HG02642 (cell line): ENCODE measurements around the gene CDKL4.
"Not testable (repeated sequence)": the region's sequence is repeated elsewhere in the genome, so short reads cannot be mapped to it uniquely, and the experiment has no call there.

ENCODE experiments used
- ATAC-seq: cut with Tn5 transposase; IDR thresholded peaks from one replicate; pipeline ENCODE4 v1.9.1; 2021; ENCODE audit warnings: mild to moderate bottlenecking; ENCODE audit not compliant: unreplicated experiment, poor library complexity

Gene CDKL4

GRCh38 chr2:39234754-39235153, 9.0 kb downstream of the CDKL4 start:
- no peak for ATAC-seq

- ATAC-seq: no peak
These were observed 11.6 kb downstream of the CDKL4 start for GRCh38 chr2:39232141-39232540.

GRCh38 chr2:39228413-39229209, 15.2 kb downstream of the CDKL4 start:
- peak; percentile 22 for ATAC-seq

- peak; percentile 79 for ATAC-seq
These were observed 15.9 kb downstream of the CDKL4 start for GRCh38 chr2:39227628-39228412.

GRCh38 chr2:39225567-39225966, 18.2 kb downstream of the CDKL4 start:
- no peak for ATAC-seq

- no peak for ATAC-seq
These were observed 19.9 kb downstream of the CDKL4 start for GRCh38 chr2:39223909-39224308.

- ATAC-seq: no peak
These were observed 22.3 kb downstream of the CDKL4 start for GRCh38 chr2:39221459-39221858.

- no peak for ATAC-seq
These were observed 23.6 kb downstream of the CDKL4 start for GRCh38 chr2:39220136-39220535.

GRCh38 chr2:39218391-39218790, 25.4 kb downstream of the CDKL4 start:
- ATAC-seq: no peak

- no peak for ATAC-seq
These were observed 26.6 kb downstream of the CDKL4 start for GRCh38 chr2:39217192-39217550.

GRCh38 chr2:39216346-39217191, 27.2 kb downstream of the CDKL4 start:
- no peak for ATAC-seq

- no peak for ATAC-seq
These were observed 28.2 kb downstream of the CDKL4 start for GRCh38 chr2:39215545-39215944.

- no peak for ATAC-seq
These were observed 30.8 kb downstream of the CDKL4 start for GRCh38 chr2:39213015-39213414.

- no peak for ATAC-seq
These were observed 32.9 kb downstream of the CDKL4 start for GRCh38 chr2:39210846-39211245.

- no peak for ATAC-seq
These were observed 40.4 kb downstream of the CDKL4 start for GRCh38 chr2:39203382-39203781.

GRCh38 chr2:39202639-39203369, 41.0 kb downstream of the CDKL4 start:
- ATAC-seq: no peak

GRCh38 chr2:39197003-39197402, 46.8 kb downstream of the CDKL4 start:
- ATAC-seq: not testable (repeated sequence)

GRCh38 chr2:39194686-39195085, 49.1 kb downstream of the CDKL4 start:
- no peak for ATAC-seq

GRCh38 chr2:39188960-39189494, 54.7 kb downstream of the CDKL4 start:
- ATAC-seq: no peak

GRCh38 chr2:39183673-39184072, 60.1 kb downstream of the CDKL4 start:
- no peak for ATAC-seq
